Right lobe of liver (tissue), 4 donors: ENCODE results near the gene RASAL3.

Source experiments
- POLR2A ChIP-seq: fragments of 450-650 bp; IDR thresholded peaks from one replicate; pipeline ENCODE4 v1.6.1; 2017; ENCODE audit warnings: antibody characterized with exemption, mild to moderate bottlenecking
- TF ChIP-seq, protein P1 (sequence below), 4 donors: fragments of 200-600 bp in 3 of 4; fragments of 450-650 bp in 1 of 4; IDR thresholded peaks; one replicate each; pipeline versions ENCODE4 v1.5.1 to v1.8.0; 2016 to 2022; ENCODE audit warnings: antibody characterized with exemption in 4 of 4, mild to moderate bottlenecking in 2 of 4
- donor health status: DM: no; HTN: no; CAD: no.
- donor health status: DM: no; HTN: no; CAD: no.
- donor health status: DM: no; HTN: yes; CAD: no.

- TF ChIP-seq, protein P1, sequence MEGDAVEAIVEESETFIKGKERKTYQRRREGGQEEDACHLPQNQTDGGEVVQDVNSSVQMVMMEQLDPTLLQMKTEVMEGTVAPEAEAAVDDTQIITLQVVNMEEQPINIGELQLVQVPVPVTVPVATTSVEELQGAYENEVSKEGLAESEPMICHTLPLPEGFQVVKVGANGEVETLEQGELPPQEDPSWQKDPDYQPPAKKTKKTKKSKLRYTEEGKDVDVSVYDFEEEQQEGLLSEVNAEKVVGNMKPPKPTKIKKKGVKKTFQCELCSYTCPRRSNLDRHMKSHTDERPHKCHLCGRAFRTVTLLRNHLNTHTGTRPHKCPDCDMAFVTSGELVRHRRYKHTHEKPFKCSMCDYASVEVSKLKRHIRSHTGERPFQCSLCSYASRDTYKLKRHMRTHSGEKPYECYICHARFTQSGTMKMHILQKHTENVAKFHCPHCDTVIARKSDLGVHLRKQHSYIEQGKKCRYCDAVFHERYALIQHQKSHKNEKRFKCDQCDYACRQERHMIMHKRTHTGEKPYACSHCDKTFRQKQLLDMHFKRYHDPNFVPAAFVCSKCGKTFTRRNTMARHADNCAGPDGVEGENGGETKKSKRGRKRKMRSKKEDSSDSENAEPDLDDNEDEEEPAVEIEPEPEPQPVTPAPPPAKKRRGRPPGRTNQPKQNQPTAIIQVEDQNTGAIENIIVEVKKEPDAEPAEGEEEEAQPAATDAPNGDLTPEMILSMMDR (IDR thresholded peaks at IDR 0.05), result no peak
- TF ChIP-seq POLR2A, result no peak
These were observed 41.9 kb downstream of the RASAL3 start for GRCh38 chr19:15422296-15423075.
